Smooth muscle cell of the umbilical artery (primary cell): Measurements from ENCODE around the gene RAB36. TPM values are rescaled to one million over a fixed set of nuclear protein-coding genes. Genes with fewer than 3 reads are reported as not detected.

Experiments
- total RNA-seq: library from RNA; depleted of rRNA; stranded (reverse); fragments of >200 nt; gene quantifications from 2 replicates; pipeline ENCODE4 v1.2.3, GENCODE V29; 2014

RAB36 gene
- 2.7 and 3.7 TPM in 2 replicates for total RNA-seq

GRCh38 chr22:23144932-23145877, at the start of gene RAB36:
RAB36 (plus strand) TSS chr22:23145477; CDS start chr22:23146617, 1,140 bp downstream.

GRCh38 chr22:23180301-23180892, 35.1 kb downstream of the RAB36 start, which contains the start of gene BCR:
BCR (plus strand) TSS chr22:23180509; CDS start chr22:23180961, 452 bp downstream.

Other genes starting within 250 kb of the RAB36 start
- gene GNAZ, start 75.0 kb upstream of the RAB36 start, total RNA-seq: 7.4 and 15.0 TPM in 2 replicates
- 0.30 TPM in 1 of 2 replicates, not detected in the other for gene RSPH14, start 3.5 kb upstream of the RAB36 start, total RNA-seq
- 24.9 and 83.5 TPM in 2 replicates for gene BCR, start 35.0 kb downstream of the RAB36 start, total RNA-seq